SK-MEL-5 (cell line): ENCODE results near the gene CHMP3. TPM values are rescaled to one million over a fixed set of nuclear protein-coding genes. Genes with fewer than 3 reads are reported as not detected.
A peak's percentile ranks its signal among the peaks of the same experiment; 100 is the strongest.

ENCODE experiments used
- DNase-seq: peaks from one replicate; pipeline ENCODE4 v3.0.0-alpha.2; 2016; ENCODE audit warnings: low read depth, low spot score
- in situ Hi-C: cut with HindIII; loops from 2 replicates; pipeline ENCODE4 v1.10.0; 2016; ENCODE audit warnings: low sequenced_read_pairs, high pct_unique_total_duplicates, low pct_unique_long_range_greater_than_20kb
- total RNA-seq: library from RNA; depleted of rRNA; stranded (reverse); fragments of >200 nt; shearing (Covaris generic); gene quantifications from 2 replicates; pipeline ENCODE4 v1.2.3, GENCODE V29; 2014

CHMP3 gene
- total RNA-seq, 1 experiment from 2014 or later = 116 TPM

DNA sequence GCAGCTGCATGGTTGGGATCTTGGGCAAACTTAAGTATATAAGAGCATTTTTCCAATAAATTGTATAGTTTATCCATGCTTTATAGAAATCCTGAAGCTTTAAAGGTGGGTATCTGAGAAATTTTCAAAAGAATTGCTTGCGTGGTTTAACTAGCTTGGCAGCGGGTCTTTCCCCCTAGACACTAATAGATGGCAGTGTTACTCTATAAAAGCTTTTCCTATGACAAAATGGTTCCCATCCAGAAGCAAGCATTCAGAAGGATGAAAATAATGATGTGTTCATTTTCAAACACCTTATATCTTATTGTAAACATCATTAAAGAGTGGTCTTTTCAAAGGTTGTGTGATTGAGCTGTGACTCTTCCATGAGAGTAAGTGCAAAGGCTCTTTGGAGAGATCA is 76.2 kb downstream of the CHMP3 start:
- in situ Hi-C loops = no loop called here
- no peak for DNase-seq

GRCh38 chr2:86485802-86486201 is 77.4 kb downstream of the CHMP3 start:
- in situ Hi-C loops = no loop called here
- no peak for DNase-seq

DNA sequence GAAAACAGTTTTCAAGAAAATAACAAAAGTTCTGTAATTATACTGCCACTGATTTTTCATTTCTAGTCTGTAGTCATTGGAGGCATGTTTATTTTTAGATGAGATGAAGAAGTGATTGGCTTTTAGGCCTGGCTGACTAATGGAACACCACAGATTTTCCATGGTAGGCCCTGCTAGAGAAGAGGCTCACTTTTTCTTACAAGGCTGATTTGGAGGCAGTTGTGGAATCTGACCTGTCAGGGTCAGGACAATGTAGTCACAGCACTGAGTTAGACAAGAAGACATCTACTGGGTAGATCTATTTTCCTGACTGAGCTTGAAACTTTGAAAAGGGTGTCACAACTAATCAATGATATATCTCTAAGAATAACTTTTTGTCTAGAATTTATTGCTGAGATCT is 78.1 kb downstream of the CHMP3 start:
- in situ Hi-C loops = no loop called here
- DNase-seq = no peak

GRCh38 chr2:86484385-86484784 is 78.9 kb downstream of the CHMP3 start:
- no peak for DNase-seq
- in situ Hi-C loops = no loop called here

GRCh38 chr2:86482034-86482433 is 81.2 kb downstream of the CHMP3 start:
- in situ Hi-C loops = no loop called here
- DNase-seq = no peak

DNA sequence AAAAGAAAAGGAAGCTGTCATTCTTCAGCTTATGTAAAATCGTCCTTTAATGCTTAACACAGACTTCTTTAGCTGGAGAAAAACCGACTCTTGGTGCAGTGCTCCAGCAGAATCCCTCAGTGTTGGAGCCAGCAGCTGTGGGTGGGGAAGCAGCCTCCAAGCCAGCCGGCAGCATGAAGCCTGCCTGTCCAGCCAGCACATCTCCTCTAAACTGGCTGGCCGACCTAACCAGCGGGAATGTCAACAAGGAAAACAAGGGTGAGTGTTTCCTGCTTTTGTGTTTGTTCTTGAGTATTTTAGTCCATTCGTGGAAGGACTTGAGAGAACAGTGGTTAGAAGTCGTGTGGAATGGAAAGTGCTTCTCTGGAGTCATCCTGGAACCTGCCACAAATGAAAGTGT is 83.1 kb downstream of the CHMP3 start:
- in situ Hi-C loops = no loop called here
- no peak for DNase-seq

DNA sequence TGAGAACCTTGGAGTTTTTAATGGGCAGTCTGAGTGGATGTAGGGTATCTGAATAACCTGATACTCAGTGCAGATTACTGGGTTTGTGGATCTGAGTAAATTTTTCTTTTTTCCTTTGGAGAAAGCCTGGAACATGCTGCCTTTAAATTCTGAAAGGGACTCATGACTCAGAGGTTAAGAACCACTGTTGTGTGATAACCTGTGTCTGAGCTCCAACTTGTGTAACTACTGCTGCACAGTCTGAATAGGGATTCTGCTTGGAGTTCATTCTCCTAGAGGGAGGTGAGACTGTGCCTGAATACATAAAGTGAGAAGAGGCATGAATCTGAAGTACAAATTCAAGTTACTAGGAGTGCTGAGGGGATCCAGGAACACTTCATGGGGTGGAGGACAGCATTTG is 85.9 kb downstream of the CHMP3 start:
- in situ Hi-C loops = loop anchor here (10.0 kb wide), 1 partner anchor 137 kb away; no protein-coding TSS in a partner anchor

DNA sequence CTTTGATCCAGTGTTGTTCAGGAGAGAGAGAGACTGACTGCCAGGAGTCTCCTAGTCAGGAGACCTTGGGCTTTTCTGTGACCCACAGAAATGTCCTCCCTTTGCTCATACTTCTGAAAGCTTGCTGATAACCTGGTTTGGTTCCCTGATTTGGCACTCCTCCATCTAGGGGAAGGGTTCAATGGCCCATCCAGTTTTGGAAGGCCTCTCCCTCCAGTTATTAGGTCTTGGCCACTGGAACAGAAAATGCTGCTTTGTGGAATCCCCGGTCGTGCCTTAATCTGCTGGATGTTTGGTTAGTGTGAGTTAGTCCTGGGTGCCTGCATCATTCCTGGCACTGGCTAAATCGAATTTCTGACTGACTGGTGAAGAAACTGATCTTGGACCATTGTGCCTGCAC is 86.3 kb downstream of the CHMP3 start:
- DNase-seq = no peak
- in situ Hi-C loops = loop anchor here (10.0 kb wide), 1 partner anchor 138 kb away; no protein-coding TSS in a partner anchor

More for the DNA sequence above, 85.9 kb downstream of the CHMP3 start:
- DNase-seq = no peak

- no peak for DNase-seq
- in situ Hi-C loops = loop anchor here (10.0 kb wide), 1 partner anchor 139 kb away; no protein-coding TSS in a partner anchor
Observed at GRCh38 chr2:86476092-86476491, 87.2 kb downstream of the CHMP3 start.

DNA sequence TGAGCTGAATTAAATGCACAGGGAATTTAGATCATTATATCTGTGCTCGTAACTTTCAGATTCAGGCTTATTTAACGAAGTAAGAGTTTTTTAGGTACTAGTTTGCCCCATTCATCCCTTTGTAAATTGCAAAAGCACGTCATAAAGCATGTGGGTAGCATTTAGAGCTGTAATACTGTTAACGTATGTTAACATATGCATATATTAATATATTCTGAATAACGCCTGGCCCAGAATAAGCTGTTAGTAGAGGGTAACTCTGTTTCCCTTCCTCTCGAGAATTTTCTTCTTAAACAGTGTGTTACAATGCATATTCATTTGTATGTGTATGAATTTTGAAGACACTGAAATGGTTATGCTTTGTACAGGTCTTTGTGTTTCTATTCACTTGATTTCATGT is 91.6 kb downstream of the CHMP3 start:
- no peak for DNase-seq
- in situ Hi-C loops = loop anchor here (10.0 kb wide), 1 partner anchor 143 kb away; no protein-coding TSS in a partner anchor

GRCh38 chr2:86470890-86471289 is 92.4 kb downstream of the CHMP3 start:
- in situ Hi-C loops = loop anchor here (10.0 kb wide), 1 partner anchor 144 kb away; no protein-coding TSS in a partner anchor

GRCh38 chr2:86468162-86469033 is 94.8 kb downstream of the CHMP3 start:
- no peak for DNase-seq
- in situ Hi-C loops = no loop called here

More at GRCh38 chr2:86470890-86471289, 92.4 kb downstream of the CHMP3 start:
- DNase-seq = no peak

- in situ Hi-C loops = no loop called here
- DNase-seq = no peak
Observed at GRCh38 chr2:86466306-86466705, 96.9 kb downstream of the CHMP3 start.

DNA sequence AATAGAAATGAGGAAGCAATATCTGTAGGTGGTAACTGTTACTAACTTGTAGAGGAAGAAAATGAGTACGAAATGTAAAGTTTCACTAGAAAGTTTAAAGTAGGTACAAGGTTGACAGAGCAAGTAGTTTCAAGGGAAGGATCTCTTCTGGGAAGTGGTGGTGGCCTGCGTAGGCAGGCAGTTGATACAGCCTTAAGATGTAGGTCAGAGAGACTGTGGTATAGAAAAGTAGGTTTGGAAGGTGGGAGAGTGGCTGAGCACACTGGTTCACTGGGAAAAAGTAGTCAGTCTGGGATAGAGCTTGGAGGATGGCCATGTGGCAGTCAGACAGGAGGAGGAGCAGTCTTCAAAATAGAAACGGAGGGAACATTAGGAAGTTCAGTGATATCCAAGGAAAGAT is 98.6 kb downstream of the CHMP3 start:
- DNase-seq = no peak
- in situ Hi-C loops = no loop called here

GRCh38 chr2:86461042-86461743 is 102.0 kb downstream of the CHMP3 start:
- in situ Hi-C loops = no loop called here
- no peak for DNase-seq

- DNase-seq = no peak
- in situ Hi-C loops = no loop called here
Observed at GRCh38 chr2:86455181-86455580, 108.1 kb downstream of the CHMP3 start.

- in situ Hi-C loops = no loop called here
- no peak for DNase-seq
Observed at GRCh38 chr2:86454238-86454637, 109.0 kb downstream of the CHMP3 start.

GRCh38 chr2:86453836-86454235 is 109.4 kb downstream of the CHMP3 start:
- DNase-seq = peak; percentile 47
- in situ Hi-C loops = no loop called here
